GM12874 (cell line): Measurements from ENCODE around the gene DUSP28.

Source experiments
- CTCF ChIP-seq: IDR thresholded peaks from 2 replicates; pipeline ENCODE4 v1.5.1; 2011; ENCODE audit warnings: low read depth, mild to moderate bottlenecking, control low read depth, low read length, moderate library complexity; ENCODE audit not compliant: insufficient read depth

DUSP28 gene

GRCh38 chr2:240589850-240590525, 29.8 kb downstream of the DUSP28 start:
- no peak for TF ChIP-seq CTCF

GRCh38 chr2:240590681-240591111, 30.5 kb downstream of the DUSP28 start:
- no peak for TF ChIP-seq CTCF

GRCh38 chr2:240591226-240591625, 31.1 kb downstream of the DUSP28 start:
- TF ChIP-seq CTCF: no peak

- TF ChIP-seq CTCF: no peak
Measured at GRCh38 chr2:240591784-240592183, 31.6 kb downstream of the DUSP28 start.

GRCh38 chr2:240593026-240593702, 33.0 kb downstream of the DUSP28 start:
- no peak for TF ChIP-seq CTCF

- no peak for TF ChIP-seq CTCF
Measured at GRCh38 chr2:240593703-240594451, 33.7 kb downstream of the DUSP28 start.

- no peak for TF ChIP-seq CTCF
Measured at GRCh38 chr2:240594511-240595380, 34.6 kb downstream of the DUSP28 start.
